HT-29 (cell line): Measurements from ENCODE around the gene WDR33. TPM values are rescaled to one million over a fixed set of nuclear protein-coding genes. Genes with fewer than 3 reads are reported as not detected.

Experiments
- DNase-seq: peaks from one replicate; pipeline ENCODE4 v3.0.0-alpha.2; 2015; ENCODE audit warnings: low spot score
- total RNA-seq: library from RNA; depleted of rRNA; stranded (reverse); fragments of >200 nt; shearing (Covaris generic); gene quantifications from 2 replicates; pipeline ENCODE4 v1.2.3, GENCODE V29; 2014

WDR33 gene
- total RNA-seq, 1 experiment from 2014 or later, result 26.0 TPM

DNA sequence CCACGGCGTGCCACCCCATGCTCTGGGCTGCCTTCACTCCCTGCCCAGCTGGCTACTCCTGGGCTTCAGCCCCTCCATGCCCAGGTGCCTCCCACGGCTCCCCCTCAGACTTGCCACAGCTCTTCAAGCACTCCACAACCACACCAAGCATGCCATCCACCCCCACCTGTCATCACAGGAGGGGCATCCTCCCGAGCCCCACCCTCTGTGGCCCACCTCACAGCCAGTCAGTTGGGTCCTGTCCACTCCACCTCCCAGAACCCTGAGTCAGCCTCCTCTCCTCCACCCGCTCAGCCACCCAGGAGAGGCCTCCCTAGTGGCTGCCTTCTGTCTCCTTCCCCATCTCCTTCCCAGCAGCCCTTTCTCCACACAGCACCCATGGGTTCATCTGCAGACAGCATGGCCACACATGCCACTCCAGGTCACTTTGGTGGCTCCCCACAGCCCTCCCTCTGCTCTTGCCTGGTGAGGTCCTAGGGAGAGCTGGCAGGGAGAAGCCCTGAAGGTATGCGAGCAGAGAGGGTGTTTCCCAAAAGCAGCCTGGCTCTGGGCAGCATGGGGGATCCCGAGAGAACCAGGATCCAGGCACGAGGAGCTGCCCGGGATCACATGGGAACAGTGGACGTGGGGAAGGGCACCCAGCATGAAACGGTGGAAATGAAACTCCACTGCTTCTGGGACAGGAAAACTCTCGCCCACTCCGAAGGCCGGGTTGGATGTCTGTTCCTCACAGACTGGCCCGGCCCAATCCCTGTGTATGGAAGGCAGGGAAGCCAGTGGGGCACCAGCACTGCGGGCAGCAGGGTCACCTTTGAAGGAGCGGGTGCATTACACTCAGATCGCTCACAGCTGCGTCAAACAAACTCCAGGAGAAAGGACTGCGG is 138.4 kb downstream of the WDR33 start:
- no peak for DNase-seq

DNA sequence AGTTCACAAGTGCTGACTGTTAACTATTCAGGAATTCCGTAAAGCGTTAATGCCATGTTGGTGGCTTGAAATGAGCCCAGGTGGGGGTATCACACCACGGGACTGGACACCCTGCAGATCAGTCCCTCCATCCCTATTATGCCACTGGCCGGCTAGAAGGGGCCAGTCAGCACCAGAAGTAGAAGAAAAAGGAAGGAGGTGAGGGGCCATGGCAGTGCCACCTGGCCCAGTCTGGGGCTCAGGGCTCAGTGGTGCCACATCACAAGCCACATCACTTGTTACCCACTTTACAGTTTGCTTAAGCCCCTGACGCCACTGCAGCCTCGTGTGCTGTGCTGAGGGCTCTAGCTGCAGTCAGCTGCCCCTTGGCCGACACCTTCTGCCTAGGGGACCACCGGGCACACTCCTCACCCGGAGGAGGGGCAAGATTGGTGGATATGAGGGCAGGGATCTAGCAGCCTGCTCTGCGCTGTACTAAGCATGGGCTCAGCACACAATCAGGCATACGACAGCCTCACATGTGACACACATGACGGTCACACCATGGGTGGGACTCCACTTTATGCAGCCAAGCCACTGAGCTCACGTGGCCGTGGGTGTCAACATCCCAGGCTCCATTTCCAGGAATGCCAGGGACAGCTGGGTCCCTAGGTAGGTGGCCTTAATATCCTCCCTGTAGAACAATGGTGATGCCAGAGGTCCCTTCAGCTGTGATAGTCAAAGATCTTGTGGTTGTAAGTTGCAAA is 139.2 kb downstream of the WDR33 start:
- DNase-seq, result no peak

DNA sequence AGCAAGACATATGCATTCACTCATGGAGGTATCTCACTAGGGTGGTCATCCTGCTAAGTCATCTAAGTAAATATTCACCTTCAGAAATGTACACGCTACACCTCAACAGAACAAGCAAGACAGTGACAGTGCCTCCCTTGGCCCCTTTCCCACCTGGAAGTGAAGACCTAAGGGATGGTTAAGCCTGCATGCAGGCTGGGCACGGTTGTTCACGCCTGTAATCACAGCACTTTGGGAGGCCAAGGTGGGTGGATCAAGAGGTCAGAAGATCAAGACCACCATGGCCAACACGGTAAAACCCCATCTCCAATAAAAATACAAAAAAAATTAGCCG is 140.0 kb downstream of the WDR33 start:
- DNase-seq, result no peak

DNA sequence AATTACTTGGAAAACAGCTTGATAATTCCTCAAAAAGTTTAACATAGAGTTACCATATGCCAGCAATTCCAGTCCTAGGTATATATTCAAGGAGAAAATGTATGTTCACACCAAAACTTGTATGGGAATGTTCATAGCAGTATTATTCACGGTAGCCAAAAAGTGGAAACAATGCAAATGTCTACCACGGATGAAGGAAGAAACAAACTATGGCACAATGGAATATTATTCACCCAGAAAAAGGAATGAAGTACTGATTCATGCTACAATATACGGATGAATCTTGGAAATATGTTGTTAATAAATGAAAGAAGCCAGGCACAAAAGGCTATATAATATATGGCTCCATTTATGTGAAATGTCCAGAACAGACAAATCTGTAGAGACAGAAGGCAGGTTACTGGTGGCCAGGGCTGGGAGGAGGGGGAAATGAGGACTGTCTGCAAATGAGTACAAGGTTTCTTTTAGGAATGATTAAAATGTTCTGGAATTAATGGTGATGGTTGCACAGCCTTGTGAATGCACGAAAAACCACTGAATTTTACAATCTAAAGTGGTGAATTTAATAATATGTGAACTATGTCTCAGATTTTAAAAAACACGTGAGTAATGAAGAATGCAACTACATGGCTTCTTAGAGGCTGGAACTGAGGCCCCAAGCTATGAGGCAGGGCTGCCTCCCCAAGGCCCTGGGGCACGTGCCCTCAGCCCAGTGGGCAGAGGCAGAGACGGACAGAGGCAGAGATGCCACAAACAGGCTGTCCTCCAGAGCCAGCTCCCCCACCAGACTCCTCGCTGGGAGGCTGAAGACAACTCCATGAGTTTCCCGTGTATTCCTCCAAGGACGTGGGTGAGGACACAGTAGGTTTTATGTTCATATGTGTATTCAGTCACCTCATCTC is 140.7 kb downstream of the WDR33 start:
- DNase-seq, result no peak

DNA sequence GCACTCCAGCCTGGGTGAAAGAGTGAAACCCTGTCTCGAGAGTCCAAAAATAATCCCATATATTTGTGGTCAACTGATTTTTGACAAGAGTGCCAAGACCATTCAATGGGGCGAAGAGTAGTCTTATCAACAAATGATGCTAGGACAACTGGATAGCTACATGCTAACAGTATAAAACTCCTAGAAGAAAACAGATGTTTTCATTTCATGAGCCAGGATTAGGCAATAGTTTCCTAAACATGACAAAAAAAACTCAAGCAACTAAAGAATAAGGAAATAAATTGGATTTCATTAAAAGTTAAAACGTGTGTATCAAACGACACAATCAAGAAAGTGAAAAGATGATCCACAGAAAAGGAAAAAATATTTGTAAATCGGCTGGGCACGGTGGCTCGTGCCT is 141.9 kb downstream of the WDR33 start:
- no peak for DNase-seq

DNA sequence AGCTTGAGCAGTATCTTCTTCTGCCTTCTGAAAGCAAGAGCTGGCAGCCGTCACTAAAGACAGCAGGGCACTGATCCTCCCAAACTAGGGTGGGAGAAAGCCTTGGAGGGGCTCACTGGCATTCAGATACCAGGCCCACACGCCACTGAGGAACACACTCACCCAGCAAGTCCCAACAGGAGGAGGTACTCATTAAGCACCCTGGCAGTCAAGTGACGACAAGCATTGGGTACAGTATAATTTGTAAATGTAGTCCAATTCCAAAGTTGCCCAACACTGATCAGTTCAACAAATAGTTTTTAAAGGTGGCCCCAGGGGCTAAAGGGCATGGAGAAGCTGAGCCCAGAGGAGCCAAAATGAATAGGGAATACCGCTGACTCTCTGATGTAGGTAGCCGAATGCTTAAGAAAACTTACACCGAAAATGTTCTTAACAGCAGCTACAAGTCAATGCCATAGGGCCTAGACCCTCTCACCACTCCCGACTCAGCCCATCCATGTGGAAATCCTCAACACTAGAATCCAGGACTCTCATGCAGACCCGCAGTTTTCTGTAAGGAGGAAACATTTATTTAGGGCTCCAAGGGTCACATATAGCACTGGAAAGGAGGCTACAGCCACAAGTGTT is 145.6 kb downstream of the WDR33 start:
- no peak for DNase-seq

DNA sequence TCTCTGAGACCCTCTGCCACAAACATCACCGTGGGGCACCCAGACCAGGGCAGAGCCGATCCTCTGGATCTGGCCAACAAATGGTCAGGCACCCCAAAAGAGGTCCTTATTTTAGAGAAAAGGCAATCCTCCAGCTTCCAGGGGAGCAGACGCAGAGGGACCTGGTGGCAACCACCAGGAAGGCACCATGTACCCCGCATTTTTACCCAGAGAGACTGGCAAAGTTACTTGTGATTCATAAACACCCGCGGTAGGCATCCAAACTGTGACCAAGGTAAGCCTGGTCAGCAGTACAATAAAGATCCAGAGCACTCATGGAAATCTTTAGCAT is 146.1 kb downstream of the WDR33 start:
- no peak for DNase-seq

DNA sequence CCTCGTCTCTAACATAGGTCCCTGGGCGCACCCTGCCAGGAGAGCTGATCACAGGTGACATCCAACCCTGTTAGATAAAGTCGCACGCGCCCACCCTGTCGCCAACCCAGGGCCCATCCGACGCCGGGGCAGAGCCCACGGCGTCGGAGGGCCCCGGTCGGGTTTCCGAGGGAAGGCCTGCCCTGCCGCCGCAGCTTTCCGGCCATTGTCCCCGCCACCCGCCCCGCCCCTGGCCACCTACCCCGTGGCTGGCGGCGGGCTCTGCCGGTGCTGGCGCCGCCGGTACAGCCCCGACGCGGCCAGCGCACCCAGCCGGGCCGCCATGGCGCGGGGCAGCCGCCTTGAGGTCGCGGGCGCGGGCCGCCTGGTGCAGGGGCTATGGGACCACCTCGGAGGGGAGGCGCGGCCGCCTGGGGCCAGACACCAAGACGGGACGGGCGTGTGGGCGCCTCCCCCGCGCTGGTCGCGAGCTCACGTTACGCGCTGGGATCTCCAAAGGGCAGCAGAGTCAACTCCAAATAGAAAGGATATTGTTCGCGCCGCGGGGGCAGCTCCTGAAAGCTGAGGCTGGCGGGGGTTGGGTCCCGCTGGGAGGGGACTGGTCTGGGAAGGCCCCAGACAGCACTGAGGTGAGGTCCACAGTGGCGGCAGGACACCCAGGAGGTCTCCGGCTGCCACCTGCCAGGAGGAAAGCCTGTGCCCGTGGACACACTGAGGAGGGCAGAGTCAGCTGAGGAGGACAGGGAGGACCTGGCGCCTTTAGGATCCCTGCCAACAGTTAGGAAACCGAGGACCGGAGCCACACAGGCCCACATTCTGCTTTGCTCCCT is 146.7 kb downstream of the WDR33 start:
- DNase-seq, result no peak

DNA sequence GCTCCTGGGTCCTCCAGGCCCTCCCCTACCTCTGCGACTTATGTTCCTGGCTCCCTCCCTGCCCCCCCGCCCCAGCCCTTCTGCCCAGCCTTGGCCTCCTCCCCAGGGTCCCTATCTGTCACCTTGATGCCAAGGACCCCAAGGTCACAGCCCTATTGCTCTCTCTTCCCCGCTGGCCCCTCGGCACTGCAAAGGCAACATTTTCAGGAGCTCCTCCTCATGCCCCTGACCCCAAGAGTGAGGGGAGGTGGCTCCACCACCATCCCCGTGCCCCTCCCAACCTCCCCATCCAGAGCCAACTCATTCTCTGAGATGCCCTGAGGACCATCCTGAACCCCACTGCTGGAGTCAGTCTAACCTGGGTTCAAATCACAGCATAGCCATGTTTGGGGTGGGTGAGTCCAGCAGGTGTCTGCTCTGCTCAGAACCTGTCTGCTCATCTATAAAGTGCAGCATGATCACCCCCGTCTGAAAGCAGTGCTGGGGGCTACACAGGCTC is 147.4 kb downstream of the WDR33 start:
- no peak for DNase-seq

DNA sequence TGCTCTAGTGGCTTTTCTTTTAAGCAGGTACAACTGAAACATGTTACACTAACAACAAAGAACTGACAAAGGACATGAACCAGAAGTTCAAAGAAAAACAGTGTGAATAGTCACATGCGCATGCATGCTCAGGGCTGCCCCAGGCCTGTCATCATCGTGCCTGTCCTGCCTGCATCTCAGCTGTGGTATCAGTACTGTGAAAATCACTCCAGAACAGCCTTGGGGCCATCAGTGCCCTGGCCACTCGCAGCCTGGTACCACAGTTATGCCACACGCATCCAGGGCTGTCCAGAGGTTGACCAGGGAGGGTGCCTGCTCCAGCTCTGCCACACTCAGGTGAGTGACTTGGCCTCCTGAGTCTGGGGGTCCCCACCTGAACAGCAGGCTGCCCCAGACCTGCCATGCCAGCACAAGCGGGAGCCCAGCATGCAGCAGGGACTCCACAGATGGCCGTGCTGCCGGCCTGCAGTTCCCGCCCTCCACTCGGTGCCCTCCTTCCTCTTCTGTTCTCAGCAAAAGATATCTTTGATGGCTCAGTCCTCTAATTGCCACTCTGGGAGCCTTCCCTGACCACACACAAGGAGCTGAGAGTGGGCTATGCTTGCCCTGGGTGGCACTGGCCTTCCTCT is 147.9 kb downstream of the WDR33 start:
- DNase-seq, result no peak

DNA sequence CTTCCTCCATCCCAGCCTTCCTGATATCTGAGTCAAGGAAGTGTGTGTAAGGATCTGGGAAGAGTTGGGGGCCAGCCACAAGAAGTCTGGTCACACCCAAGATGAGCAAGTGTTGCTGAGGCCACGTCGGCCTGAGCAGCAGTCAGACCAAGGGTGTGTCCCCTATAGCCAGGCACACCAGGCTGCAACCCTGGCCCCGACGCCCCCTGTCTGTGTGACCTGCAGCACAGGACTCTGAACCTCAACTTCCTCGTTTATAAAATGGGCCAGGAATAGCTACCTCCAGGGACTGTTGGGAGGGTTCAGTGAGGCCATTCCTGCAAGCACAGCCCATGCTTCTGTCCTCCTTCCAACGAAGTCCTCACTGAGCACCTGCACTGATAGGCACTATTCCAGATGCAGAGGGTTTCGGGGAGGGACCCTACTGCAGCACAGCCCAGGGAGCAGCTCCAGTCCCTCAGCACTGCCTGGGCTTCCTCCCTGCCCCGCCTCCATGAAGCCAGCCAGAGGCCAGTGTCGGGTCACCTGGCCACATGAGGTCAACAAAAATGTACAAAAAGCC is 148.9 kb downstream of the WDR33 start:
- DNase-seq, result no peak

DNA sequence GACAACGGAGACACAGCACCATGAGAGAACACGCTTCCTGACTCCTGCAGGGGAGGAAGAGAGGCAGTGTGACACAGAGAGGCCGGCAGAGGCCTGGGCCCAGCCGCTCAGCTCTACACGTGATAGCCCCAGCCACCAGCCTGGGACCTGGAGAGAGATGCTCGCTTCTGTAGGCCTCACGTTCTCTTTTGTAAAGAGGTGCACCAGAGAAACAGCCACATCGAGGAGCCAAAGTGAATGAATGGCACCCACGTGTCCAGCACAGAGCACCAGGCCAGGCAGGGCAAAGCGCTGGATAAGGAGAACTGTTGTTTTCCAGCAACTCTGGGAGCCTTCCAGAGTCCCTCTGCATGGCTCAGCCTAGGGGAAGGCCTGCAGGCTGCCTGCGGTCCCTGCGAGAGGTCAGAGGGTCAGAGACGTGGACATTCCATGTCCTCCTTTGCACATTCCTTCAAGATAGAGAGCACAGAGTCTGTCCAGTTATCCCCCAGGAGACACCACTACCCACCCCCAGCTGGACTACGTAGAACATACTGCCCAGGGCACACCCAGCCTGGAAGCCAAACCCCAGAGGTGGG is 149.8 kb downstream of the WDR33 start:
- no peak for DNase-seq

DNA sequence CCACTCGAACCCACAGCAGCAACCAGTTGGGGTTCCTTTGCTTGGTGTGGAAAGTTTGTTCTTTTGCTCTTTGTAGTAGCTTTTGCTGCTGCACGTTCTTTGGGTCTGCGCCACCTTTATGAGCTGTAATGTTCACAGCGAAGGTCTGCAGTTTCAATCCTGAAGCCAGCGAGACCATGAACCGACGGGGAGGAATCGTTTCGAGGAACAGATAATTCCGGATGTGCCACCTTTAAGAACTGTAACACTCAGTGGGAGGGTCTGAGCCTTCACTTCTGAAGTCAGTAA is 150.7 kb downstream of the WDR33 start:
- no peak for DNase-seq

DNA sequence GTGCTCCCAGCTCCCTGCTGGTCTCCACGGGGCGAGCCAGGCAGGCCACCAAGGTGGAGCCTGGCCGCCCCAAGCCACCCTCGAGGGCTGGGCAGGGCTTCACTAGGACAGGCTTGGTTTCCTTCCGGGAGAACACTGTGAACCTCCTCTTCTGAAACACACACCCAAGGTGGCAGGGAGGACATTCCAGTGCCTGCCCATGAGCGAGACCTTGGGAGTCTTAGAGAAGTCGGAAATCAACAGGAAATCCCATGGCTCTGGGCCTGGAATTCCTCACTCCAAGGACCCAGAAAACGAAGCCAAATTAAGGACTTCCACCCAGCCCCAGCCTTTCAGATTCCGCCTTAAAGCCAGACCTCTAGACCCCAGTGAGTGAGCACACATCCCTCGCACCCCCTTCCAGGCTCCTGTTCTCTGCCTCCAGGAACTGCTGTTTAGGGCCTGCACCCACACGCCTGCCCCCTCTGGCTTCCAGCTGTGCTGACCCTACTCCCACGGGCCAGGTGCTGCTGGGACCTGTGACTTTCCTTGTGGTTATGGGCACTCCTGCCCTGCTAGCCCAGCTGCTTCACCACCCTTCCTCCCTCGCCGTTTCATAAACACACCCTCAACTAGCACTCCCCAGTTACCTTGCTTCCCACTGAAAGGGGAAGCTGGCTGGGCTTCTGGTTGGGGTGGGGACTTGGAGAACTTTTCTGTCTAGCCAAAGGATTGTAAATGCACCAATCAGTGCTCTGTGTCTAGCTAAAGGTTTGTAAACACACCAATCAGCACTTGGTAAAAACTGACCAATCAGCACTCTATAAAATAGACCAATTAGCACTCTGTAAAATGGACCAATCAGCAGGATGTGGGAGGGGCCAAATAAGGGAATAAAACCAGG is 151.3 kb downstream of the WDR33 start:
- DNase-seq, result no peak

DNA sequence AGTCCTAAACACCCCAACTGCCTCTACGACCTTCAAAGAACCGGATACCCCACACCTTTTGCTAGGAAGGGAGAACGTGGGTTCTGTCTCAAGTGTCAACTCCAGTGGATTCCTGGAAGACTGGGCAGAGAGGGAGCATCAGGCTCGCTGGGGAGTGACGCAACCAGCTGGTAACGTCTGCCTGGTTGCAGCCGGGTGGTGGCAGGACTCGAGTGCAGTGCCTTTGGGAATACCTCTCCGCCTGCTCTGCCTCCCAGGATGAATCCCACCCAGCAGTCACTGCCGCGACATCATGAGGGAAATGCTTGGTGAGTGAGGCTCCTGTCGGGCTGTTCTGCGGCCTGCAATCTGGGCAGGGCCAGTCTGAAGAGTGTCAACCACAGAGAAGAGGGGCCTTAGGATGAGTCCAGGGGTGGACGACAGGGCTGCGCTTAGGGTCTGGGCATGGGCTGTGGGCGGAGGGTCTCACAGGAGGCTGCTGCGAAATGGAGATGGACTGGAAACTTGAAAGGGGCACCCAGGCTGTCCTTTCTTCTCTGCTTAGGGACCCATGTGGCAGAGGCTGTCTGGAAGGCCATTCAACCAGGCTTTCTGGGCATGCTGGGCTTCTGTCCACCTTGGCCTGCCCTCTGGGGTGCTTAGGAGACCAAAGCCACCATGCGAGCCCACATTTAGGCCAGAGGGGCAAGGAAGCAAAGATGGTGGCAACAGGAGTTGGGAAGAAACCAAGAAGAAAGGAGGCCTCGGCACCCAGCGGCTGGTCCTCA is 152.1 kb downstream of the WDR33 start:
- DNase-seq, result no peak

DNA sequence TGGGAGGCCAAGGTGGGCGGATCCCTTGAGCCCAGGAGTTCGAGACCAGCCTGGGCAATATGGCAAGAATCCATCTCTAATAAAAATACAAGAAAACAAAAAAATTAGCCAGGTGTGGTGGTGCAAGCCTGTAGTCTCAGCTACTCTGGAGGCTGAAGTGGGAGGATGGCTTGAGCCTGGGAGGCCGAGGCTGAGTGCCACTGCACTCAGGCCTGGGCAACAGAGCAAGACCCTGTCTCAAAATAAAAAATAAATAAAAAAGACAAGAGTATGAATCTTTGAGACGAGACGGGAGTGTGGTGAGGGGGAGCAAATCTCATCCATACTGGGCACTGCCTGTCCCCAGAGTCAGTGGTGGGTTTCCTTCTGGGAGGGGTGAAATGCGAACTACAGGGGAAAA is 152.8 kb downstream of the WDR33 start:
- DNase-seq, result no peak

DNA sequence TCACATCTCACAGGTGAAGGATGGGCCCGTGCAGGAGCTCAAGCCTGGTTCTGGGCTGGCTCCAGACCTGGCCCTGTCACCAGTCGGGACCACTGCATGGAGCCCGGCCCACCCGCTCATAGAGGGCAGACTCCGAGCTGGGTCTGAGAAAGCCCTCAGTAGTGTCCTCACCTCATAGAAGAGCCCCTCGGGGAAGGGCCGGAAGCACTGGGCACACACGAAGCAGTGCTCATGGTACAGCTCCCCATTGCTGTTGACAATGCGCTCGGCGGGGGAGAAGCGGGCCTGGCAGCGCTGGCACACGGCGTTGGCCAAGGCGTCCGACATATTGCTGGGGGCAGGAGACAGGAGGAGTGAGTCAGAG is 153.8 kb downstream of the WDR33 start:
- DNase-seq, result no peak
